GM08714 (cell line): ENCODE results near the gene PIK3R6.

Source experiments
- H3K4me3 ChIP-seq: fragments of 200-500 bp; sonication (Bioruptor generic); 2 replicates; pipeline ENCODE4 v1.5.1; 2014; ENCODE audit warnings: mild to moderate bottlenecking, low read length, inconsistent platforms
- ZNF274 ChIP-seq: IDR thresholded peaks from 2 replicates; pipeline ENCODE4 v1.6.1; 2012; ENCODE audit warnings: mild to moderate bottlenecking, low read depth, low read length

PIK3R6 gene, protein sequence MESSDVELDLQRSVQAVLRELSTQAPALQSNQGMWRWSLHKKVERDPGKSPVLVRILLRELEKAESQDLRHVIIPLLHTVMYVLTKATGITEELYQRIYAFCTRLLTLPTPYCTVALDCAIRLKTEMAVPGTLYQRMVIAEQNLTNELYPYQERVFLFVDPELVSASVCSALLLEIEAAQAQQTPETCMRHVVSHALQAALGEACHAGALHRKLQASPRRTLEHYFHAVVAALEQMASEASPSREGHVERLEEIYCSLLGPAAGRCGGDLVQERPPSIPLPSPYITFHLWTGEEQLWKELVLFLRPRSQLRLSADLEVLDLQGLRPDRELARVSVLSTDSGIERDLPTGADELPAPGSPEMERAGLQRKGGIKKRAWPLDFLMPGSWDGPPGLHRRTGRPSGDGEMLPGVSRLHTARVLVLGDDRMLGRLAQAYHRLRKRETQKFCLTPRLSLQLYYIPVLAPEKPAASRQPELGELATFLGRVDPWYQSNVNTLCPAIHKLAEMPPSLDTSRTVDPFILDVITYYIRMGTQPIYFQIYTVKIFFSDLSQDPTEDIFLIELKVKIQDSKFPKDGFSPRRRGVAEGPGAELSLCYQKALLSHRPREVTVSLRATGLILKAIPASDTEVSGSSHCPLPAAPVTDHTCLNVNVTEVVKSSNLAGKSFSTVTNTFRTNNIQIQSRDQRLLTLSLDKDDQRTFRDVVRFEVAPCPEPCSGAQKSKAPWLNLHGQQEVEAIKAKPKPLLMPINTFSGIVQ

DNA sequence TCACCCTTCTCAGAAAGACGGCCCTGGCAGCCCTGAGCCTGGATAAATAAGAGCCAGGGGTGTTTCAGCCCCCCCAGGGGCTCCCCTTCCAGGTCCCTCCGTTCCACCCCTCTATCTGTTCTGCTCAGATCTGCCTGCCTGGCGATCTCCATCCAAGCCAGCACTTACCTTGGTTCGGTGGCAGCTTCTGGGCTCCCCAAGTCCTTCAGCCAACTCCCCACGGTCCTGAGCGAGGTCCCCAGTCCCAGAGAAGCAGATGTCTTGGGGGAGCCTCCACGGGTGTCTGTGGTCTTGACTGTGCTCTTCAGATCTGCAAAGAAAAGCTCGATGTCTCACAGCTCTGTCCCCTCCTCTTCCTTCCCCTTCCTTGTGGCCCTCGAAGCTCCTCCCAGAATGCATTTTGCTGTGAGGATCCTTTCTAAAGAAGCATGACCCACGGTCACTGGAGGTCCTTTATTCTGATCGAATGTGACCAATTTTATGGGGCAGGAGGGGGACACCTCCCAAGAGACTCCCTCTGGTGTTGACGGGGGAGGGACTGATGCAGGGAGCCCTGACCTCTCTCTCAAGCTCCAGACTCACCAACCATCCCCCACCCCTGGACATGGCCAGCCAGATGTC, at the start of gene PIK3R6:
Gene PIK3R6, minus strand, starts transcription at position 314 of the 621 bp plus-strand sequence. CDS start 17,880 bp downstream, outside the sequence.
- no peak for TF ChIP-seq ZNF274
- H3K4me3 ChIP-seq, result peak within 1 kb of the TSS; percentile 87

DNA sequence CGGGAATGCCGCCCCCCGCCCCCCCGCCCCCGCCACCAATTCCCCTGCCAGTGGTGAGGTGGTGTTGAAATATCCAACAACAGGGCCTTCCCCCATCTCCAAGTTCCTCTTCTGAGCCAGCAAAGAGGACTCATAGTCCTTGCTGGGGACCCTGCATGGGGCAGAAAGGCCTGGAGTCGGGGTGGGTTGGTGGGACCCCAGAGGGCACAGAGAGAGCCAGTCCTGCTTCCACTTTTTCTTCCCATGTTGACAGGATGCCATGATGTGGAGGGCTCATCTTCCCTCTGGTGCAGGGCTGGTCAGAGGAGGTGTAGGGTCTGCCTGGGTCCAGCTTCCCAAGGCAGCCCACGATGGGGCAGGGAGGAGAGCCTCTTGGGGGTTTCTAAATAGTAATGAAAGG, 49.0 kb upstream of the PIK3R6 start:
- no peak overlapping the region for H3K4me3 ChIP-seq
- no peak for TF ChIP-seq ZNF274

DNA sequence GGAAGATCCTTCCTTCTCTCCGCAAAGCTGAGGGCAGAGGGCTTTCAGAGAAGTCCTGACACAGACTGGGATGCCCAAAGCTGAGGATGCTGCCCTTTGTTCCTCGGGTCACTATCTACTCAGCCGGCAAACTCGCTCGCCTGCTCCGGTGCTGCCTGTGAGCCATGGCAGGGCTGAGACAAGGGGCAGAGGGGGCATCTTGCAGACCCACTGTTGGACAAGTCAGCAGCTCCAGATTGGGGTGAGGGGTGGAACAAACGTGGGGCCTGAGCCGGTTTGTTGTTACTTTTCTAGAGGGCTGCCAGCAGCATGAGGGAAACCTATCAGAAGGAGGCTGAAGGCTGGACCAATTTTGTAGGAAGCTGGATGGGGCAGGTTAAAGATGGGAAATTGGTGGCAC, 47.1 kb upstream of the PIK3R6 start:
- TF ChIP-seq ZNF274, result no peak
- no peak overlapping the region for H3K4me3 ChIP-seq

DNA sequence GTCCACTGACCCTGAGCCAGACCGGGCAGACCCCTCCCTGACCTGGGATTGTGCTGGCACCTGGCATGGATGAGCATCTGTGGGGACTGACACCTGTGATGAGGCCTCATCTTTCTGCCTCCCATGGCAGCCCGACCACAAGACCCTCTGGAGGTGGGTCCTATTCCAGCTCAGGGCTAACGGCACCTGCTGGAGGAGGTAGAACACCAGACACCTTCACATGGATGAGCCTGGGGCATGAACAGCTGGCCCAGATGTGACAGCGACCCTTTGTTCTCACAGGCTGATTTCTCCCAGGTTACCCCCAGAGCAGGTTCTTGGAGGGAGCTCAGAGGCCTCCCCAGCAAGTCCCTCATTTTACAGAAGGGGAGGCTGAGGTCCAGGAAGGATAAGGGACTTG, 46.4 kb upstream of the PIK3R6 start:
- H3K4me3 ChIP-seq, result no peak overlapping the region
- no peak for TF ChIP-seq ZNF274

DNA sequence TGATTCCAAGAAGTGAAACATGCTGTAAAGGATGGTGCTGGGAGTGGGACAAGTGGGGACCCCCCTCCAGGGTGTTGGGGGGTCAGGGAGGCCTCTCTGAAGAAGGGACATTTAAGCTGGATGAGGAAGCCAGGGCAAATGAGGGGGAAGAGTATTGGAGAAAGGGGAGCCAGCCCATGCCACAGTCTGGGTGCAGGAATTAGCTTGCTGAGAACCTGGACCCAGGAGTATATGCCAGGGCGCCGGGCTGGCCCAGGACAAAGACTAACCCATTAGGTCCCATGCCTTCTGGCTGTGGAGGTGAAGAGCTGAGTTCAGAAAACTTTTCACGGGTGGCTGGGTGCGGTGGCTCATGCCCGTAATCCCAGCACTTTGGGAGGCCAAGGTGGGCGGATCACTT, 45.6 kb upstream of the PIK3R6 start:
- no peak for TF ChIP-seq ZNF274
- no peak overlapping the region for H3K4me3 ChIP-seq

DNA sequence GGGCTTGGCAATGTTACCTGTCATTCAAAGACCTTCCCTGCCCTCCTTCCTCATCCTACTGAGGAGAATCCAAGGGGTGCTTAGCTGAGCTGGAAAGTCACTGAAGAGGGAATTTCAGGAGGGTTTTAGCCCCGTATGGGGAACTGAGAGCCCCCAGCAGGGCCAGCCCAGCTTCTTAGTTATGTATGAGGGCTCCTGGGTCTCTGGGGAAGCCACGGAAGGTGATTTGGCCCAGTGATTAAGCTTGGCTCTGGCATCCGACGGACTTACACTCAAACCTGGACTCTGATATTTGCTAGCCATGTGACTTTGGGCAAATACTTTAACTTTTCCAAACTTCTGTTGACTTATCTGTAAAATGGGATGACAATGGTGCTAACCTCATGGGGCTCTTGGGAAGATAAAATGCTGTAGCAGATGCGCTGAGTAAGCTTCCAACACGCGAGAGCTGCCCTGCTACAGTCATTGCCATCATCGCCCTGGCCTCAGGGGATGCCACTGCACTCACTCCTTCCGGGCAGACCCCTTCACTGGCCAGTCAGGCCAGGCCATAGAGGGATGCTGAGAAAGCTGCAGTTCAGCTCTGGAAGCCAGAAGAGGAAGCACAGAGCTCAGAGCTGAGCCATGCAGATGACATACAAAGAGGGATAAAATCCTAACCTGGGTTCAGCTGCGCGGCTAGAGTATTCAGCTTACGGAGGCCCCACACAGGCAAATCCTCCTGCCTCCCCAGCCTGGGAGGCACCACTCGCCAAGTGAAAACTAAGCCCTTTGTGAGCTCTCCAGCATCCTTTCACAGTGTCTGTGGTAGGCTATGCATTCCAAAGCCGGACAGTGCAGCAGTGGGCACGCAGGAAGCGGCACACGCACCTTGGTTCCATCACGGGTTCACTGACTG, 44.9 kb upstream of the PIK3R6 start:
- TF ChIP-seq ZNF274, result no peak

DNA sequence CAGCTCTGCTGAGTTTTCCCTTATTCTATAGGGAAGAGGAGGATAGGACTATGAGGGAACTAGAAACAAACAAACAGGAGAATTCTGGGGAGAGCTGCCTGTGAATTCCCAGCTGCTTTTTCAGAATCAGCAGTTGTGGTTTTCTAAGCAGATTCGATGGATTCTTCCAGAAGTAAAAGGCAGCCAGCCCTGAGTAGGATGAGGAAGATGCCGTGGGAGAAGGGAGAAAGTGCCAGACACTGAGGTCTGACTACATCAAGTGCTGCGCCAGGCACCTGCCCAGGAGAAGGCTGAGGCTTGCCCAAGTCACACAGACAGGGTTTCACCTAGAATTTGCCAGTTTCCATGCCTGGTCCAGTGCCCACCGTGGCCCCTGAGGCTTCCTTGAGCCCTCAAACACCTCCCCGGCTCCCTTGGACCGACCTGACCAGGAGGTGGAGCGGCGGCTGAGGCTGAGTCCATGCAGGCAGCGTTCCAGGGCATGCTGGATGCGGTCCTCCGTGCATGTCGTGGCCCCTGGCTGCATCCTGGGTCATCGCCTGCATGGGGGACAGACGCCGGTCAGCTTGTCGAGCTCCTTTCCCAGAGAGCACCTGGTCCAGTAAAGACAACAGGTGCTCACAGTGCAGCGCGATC, 43.6 kb upstream of the PIK3R6 start:
- TF ChIP-seq ZNF274, result no peak
- no peak overlapping the region for H3K4me3 ChIP-seq

More for the DNA sequence above, 44.9 kb upstream of the PIK3R6 start:
- H3K4me3 ChIP-seq, result no peak overlapping the region

DNA sequence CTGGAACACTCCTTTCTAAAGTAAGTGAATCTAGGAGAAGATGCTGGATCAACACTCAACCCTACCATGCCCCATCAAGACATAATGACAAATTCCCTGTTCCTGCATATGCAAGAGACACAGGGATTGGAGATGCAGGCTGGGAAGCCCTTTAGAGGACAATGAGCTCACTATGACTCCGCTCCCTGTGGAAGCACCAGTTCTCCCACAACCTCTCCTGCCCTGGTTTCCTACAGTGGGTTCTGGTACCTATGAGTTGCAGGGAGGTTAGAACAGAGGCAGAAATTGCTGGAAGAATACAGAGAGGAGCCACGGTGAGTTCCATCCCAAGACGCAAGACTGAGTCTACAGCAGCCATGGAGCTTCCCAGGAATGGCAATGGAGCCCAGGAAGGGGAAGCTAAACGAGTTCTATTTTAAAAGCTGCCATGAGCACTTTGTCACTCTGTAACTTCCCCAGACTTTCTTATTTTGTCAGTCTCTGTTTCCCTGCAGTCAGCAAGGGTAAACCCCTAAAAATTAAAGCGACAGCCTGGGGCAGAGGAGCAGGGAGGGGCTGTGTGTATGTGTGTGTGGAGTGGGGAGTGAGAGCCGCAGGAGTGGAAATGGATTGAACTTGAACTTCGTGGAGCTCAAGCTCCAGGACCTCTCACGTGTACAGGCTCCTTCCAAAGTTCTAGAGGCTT, 42.3 kb upstream of the PIK3R6 start:
- no peak overlapping the region for H3K4me3 ChIP-seq
- TF ChIP-seq ZNF274, result no peak

DNA sequence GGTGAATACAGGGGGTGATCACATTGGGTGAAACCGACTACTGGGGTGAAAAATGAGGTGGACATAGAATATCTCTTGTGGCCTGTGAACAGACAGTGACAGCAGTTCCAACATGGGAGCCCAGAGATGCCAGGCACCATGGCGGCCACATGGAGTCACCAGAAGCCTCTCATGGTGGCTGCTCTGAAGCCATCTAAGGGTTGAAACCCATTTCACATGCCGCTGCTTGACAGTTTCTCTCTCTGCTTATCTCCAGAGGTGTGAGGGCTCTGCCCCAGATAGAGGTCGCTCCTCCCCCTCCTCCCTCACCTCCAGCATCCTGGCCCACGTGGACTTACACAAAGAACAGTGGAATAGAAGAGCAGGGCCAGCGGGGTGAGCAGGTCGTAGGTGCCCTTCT, 37.9 kb upstream of the PIK3R6 start:
- no peak overlapping the region for H3K4me3 ChIP-seq

DNA sequence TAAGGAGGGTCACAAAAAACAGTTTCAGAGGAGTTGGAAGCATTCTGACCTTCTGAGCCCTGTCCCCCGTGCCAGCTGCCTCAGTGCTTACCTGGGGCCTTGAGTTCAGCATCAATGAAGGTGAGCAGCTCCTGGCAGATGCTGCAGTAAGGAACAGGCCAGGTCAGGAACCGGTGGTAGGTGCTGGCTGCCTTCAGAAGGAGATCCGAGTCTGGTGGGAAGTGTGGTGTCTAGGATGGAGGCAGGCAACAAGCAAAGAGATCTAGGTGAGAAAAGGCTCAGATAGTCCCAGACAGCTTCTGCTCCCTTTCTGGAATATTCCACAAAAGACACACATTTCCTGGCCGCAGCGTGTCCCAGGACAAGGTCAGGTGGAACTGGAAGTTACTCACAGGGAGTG, 37.2 kb upstream of the PIK3R6 start:
- H3K4me3 ChIP-seq, result no peak overlapping the region
- no peak for TF ChIP-seq ZNF274

More for the DNA sequence above, 37.9 kb upstream of the PIK3R6 start:
- no peak for TF ChIP-seq ZNF274

DNA sequence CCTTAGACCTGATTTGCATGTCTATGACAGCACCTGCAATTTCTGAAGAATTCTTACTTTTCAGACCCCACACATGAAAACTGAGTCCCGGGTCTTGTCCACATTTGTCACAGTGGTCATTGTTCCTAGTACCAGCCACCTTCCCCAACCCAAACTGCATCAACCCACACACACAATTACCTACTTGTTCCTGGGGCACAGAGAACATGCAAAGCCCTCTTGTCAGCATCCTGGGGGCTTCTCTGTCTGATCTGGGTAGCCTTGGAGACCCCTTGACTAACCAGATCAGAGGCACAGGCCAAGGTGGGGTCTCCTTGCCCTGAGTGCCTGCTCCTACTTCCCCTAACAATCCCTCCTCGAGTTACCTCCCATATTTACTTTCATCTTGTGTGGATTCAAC, 36.7 kb upstream of the PIK3R6 start:
- TF ChIP-seq ZNF274, result no peak
- no peak overlapping the region for H3K4me3 ChIP-seq

DNA sequence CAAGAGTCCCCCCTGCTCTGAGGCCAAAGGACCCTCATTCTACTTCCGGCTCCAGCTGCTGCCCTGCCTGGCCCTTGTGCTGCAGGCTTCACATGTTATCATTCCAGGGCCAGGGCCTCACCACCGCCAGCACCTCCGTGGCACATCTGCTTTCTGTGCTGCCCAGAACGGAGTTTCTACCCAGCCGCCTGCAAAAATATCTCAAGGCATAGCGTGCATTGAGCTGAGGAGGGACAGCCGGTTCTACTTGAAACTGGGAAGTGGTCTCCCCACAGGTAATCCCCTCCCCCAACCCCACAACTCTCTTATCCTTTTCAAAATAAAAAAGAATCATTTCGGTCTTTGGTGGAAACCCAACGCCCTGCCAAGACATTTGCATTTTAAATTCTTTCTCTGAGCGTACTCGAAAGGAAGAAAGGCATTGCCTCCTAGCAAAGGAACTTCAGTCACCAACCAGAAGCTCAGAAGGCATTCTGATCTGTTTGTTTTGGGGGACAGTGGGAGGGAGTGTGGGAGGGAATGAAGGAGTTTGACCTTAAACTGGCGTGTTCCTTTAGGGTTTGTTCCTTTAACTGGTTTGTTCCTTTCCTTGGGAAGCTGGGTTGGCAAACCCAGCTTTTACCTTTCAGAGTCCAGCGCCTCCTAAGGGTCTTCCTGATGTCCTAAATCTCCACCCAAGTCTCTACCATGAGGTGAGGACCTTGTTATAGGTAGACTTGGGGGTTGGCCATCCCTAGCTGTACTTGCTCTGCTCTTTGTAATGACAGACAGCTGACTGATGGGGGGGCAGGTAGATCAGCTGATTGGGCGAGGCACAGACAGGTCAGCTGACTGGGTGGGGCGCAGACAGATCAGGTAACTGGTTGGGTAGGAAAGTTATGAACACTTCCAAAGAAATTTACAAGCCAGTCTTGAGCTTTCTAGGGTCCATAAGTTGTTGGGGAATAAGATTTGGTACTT, 33.4 kb upstream of the PIK3R6 start:
- H3K4me3 ChIP-seq, result peak overlapping the region; percentile 35; the same call in 1 of the 2 replicates
- no peak for TF ChIP-seq ZNF274
